Inflammatory macrophage treated with lipopolysaccharide for 4 hours (primary cell): ENCODE results near the gene FAT1.
"Not testable (repeated sequence)": the region's sequence is repeated elsewhere in the genome, so short reads cannot be mapped to it uniquely, and the experiment has no call there.

Experiments
- DNase-seq: peaks from one replicate; pipeline ENCODE4 v3.0.0-alpha.2; 2020

The FAT1 gene, protein sequence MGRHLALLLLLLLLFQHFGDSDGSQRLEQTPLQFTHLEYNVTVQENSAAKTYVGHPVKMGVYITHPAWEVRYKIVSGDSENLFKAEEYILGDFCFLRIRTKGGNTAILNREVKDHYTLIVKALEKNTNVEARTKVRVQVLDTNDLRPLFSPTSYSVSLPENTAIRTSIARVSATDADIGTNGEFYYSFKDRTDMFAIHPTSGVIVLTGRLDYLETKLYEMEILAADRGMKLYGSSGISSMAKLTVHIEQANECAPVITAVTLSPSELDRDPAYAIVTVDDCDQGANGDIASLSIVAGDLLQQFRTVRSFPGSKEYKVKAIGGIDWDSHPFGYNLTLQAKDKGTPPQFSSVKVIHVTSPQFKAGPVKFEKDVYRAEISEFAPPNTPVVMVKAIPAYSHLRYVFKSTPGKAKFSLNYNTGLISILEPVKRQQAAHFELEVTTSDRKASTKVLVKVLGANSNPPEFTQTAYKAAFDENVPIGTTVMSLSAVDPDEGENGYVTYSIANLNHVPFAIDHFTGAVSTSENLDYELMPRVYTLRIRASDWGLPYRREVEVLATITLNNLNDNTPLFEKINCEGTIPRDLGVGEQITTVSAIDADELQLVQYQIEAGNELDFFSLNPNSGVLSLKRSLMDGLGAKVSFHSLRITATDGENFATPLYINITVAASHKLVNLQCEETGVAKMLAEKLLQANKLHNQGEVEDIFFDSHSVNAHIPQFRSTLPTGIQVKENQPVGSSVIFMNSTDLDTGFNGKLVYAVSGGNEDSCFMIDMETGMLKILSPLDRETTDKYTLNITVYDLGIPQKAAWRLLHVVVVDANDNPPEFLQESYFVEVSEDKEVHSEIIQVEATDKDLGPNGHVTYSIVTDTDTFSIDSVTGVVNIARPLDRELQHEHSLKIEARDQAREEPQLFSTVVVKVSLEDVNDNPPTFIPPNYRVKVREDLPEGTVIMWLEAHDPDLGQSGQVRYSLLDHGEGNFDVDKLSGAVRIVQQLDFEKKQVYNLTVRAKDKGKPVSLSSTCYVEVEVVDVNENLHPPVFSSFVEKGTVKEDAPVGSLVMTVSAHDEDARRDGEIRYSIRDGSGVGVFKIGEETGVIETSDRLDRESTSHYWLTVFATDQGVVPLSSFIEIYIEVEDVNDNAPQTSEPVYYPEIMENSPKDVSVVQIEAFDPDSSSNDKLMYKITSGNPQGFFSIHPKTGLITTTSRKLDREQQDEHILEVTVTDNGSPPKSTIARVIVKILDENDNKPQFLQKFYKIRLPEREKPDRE (N-terminal part only)

DNA sequence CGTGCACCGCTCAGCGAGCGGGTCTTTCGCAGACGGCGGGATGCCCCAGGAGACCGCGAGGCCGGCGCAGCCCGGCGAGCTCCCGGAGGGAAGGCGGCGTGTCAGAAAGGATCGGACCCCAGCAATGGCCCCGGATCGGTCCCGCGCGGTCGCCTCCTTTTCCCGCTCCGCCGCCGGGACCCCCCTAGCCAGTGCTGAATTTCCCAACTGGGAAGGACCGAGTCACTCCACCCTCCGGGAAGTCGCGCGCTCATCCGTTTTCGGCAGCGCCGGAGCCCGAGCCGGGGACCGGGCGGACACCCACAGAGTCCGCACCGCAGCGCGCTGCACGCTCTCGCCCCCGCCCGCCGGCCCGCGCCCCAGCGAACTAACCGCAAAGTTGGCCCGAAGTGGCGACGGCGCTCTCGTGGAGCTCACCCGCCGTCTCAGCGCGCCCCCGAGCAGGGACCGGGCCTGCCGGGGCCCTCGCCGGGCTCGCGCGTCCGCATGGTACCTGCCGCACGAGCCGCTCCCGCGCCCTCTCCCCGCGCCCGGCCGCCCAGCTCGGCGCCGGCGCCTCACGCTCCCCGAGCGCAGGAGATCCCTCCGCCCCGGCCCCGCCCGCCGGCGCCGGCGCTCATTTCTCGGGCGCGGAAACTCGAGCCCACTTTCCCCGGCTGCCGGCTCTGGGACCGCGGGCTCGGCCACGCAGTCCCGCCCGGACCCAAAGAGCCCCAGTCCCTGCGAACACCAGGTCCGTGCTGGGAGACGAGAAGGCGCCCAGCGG lies at the start of gene FAT1:
TSS of gene FAT1 (minus strand) at position 565 of the 766 bp plus-strand sequence. CDS start 14,029 bp downstream, outside the sequence.
- no peak for DNase-seq

DNA sequence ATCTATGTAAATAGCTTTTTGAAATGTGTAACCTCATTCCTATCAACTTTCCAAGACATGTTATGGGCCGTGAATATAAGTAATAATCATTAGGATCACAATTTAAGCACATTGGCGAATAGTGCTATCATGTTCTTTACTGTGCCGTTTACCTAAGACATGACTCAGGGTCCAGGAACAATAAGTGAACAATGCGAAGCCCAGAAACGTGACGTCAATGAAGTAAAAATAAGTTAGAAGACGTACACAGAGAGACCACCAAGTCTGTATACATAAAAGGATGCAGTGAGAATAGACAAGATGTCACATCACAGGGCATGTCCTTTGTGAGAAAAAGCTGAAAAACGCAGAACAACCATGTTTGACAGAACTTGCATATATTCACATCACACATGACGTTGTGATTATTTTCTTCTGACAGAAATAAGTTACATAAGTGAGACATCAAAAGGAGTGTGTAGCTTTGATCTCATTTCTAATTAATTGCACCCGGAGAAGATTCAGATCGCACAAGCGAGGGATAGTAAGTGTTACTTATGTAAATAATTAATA lies 49.4 kb upstream of the FAT1 start:
- DNase-seq = no peak

DNA sequence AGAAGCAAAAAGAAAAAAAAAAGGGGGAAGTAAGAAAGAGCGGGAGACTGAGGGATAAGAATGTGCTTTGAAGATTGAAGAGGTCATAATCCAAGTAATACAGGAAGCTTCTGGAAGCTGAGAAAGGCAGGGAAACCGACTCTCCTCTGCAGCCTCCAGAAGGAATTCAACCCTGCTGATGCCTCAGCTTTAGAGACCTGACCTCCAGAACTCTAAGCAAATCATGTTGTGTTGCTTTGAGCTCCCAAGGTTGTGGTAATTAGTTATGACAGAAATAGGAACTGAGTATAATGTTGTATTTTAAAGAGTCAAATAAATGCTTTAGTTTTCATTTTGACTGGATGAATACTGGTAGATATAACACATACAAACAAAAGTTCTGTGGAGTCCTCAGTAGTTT lies 48.0 kb upstream of the FAT1 start:
- DNase-seq = no peak

DNA sequence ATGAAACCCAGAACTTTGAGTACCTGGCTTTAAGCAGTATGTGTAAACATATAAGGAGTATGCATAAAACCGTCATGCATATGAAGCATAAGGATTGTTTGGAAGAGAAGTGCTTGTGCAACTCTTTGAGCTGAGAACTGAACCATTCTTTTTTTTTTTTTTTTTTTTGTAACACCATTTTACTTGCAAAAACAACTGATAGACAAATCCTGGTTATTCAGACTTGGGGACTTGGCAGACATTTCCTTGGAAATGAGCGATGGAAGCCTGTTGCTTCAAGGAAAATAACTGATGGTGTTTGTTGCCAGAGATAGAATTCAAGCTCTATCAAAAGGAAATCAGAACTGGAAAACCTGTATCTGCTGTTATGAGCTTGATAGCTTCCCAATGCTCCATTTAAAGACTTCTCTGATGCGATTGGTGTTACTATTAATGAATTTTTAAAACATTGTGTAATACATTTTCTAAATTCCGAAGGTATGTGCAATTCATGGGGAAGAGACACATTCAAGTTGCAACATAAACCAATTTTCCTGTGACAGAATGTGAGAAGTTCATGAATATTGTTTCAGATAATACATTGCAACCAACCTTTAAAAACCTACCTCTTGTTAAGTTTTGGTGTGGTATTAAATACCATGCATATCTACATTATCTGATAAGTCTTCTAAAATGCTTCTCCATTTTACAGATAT lies 47.0 kb upstream of the FAT1 start:
- DNase-seq = no peak

DNA sequence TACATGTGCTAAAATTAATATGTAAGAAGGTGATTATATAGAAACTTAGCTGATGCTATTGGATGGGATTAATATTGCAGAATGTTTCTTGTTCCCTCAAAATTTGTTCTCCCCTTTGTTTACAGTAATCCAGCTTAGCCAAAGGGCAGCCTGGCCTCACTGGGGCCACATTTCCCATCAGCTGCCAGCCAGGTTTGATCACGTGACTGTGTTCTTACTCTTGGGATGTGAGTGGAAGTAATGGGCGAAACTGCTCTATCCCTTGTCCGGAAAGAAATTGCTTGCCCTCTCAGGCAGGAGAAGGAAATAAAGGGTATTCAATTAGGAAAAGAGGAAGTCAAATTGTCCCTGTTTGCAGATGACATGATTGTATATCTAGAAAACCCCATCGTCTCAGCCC lies 44.1 kb upstream of the FAT1 start:
- DNase-seq = no peak

DNA sequence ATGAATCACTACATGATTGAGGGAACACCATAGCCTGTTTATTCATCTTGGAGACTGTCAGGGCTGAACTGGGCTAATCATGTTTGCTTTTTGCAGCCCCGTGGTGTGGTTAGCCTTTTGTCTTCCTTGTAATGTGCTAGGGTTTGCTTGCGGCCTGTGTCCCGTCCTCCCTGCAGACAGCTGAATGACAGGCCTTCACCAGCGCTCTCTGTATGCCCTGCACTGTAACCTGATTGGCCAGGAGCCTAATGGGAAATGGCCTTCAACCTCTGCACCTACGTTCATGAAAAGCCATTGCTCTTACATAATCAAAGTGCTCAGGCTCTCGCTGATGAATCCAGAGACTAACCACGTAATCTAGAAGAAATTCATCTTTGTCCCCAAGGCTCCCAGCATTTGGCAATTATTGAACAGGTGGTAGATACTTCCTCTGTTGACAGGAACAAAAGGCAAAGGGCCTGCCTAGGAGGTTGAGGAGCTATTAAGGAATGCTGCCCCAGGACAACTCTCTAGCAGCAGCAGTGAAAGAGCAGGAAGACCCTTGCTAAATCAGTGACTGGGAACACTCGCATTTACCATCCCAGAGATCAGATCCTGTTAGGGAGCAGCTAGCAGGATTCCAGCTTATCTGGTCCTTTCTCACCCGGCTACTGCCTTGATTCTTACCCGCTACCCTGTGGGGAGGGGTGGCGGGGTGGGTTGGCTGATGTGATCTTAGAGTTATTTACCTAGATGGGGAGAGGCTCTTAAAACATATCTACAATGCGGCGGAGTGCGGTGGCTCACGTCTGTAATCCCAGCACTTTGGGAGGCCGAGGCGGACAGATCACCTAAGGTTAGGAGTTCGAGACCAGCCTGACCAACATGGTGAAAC lies 42.3 kb upstream of the FAT1 start:
- DNase-seq = no peak

DNA sequence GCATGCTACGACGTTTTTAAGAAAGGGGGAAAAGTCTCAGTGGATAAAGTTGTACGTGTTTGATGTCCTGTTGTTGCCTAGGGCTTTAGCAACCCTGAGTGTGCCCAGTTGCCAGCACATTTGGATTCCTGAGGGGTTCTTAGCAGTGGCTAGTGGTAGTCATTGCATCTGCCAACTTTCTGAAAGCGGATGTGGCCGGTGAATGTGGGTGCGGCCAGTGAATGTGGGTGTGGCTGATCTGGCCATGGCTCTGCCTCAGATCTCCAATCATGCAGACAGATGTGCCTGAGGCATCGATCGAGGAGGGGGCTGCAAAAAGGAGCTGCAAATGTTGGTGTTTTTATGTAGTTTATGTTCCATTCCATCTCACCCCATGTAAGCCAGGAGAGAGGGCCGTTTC lies 41.5 kb upstream of the FAT1 start:
- no peak for DNase-seq

DNA sequence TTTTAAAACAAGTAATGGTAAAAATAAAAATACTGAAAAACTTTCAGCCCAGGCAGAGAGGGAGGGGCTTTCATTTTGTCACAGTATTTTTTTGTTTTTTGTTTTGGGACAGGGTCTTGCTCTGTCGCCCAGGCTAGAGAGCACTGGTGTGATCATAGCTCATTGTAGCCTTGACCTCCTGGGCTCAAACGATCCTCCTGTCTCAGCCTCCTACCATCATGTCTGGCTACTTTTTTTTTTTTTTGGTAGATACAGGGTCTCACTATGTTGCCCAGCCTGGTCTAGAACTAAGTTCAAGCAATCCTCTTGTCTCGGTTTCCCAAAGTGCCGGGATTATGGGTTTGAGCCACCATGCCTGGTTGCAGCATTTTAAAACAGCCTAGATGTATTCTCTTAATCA lies 40.8 kb upstream of the FAT1 start:
- DNase-seq = no peak

DNA sequence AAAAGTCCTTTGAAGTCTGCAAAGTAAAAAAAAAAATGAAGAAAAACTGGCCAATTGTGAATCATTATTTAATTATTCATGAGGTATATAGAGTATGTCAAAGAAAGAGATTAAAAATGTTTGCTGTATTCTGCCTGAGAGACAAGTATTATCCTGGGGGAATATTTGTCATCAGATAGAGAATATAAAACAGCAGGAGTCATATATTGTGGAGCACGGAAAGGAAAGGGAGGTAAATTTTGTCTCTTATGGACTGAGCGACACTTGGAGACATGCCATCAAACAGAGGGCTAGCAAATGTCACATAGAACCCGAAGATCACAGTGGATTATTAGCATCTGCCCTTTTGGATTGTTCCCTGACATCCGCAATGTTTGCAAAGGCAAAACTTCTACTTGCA lies 39.2 kb upstream of the FAT1 start:
- no peak for DNase-seq

DNA sequence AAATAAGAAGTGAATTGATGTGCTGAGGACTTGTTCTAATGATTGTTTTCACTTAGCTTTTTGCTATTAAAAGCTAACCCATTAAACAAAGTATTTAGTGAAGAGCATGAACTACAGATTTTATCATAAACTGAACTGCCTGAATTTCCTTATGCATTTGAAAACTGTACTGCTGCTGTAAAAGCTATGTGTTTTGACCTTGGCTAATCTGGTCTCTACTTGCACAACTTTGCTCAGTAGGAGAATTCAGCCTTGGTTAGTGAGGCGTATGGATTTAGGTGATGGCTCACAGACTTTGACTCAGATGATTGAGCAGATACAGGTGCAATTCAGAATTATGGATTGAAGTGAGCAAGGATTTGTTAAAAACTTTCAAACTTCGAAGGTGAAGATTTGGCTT lies 38.7 kb upstream of the FAT1 start:
- no peak for DNase-seq

DNA sequence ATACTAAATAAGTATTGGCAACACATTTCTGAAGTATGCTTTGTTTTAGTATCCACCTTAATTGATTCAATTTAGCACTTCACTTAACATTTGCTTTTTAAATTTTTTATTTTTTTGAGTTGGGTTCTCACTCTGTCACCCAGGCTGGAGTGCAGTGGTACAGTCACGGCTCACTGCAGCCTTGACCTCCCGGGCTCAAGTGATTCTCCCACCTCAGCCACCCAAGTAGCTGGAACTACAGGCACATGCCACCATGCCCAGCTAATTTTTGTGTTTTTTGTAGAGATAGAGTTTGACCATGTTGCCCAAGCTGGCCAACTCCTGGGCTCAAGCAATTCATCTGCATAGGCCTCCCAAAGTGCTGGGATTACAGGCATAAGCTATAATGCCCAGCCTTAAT lies 38.3 kb upstream of the FAT1 start:
- DNase-seq = not testable (repeated sequence)

DNA sequence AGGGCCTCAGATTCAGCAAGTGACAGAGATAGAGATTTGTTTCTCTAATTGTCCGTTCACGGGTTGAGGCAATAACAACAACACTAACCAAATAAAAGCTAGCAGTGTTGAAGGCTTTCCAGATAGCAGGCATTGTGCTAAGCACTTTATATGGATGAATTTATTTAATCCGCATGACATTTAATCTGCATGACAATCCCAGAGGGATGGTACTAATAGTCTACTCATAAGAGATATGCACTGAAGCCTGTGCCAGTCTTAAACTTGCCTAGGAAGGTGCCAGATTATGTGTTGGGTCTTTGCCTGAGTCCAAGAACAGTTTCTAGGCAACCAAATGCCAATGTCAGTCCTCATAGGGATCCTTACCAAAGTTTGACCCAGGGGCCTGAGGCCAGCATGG lies 37.7 kb upstream of the FAT1 start:
- no peak for DNase-seq

DNA sequence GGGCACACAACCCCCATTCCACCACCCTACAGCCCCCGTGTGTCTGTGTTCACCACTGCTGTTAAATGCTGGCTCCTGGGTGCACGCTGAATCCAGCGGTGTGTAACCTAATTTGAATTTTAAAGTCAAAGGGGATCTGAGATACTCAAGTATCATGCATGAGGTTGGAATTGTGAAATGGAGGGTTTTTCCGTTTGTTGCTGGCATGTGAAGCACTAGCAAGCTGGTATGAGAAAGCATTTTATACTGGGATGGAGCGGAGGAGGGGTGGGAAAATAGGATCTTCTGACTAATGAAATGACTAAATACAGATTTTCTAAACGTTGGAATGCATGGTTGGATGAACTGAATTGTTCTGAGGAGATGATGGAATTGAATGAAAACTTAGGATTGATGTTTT lies 36.9 kb upstream of the FAT1 start:
- no peak for DNase-seq

DNA sequence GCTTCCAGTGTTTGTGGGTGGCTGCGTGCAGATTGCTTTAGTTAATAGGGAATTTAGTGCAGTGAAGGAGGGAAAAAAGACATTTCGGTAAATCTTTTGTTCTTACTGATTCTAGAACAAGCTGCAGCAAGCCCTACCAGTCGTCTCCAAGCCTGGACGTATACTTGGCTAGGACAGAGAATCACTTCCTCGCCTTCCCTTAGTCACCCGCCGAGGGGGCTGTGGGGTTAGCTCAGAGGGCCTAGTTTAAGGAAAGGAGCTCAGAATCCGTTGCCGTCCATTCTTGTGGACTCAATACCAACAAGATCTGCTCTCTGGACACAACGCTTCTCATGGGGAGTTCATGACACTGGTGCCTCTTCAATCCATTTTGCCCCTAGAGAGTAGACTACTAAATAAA lies 36.3 kb upstream of the FAT1 start:
- no peak for DNase-seq

DNA sequence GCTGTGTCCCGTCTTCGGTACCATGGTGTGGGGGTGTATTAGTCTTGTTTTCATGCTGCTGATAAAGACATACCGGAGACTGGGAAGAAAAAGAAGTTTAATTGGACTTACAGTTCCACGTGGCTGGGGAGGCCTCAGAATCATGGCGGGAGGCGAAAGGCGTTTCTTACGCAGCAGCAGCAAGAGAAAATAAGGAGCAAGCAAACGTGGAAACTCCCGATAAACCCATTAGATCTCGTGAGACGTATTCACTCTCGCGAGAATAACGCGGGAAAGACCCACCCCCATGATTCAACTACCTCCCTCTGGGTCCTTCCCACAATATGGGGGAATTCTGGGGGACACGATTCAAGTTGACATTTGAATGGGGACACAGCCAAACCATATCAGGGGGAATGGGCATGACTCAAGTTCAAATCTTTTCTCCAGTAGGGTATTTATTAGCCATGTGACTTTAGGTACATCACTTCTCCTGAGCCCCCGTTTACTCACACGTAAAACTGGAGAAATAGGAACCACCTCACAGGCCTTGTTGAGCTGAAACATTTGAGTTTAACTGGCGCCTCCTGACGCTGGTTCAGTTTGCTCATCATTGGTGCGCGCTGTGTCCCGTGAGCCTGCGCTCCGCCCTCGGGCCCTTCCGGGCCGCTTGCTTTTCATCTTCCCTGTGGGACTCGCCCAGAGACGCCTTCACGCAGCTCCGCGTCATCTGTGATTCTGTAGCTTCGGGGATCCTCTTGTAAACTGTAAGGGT lies 35.5 kb upstream of the FAT1 start:
- DNase-seq = no peak

DNA sequence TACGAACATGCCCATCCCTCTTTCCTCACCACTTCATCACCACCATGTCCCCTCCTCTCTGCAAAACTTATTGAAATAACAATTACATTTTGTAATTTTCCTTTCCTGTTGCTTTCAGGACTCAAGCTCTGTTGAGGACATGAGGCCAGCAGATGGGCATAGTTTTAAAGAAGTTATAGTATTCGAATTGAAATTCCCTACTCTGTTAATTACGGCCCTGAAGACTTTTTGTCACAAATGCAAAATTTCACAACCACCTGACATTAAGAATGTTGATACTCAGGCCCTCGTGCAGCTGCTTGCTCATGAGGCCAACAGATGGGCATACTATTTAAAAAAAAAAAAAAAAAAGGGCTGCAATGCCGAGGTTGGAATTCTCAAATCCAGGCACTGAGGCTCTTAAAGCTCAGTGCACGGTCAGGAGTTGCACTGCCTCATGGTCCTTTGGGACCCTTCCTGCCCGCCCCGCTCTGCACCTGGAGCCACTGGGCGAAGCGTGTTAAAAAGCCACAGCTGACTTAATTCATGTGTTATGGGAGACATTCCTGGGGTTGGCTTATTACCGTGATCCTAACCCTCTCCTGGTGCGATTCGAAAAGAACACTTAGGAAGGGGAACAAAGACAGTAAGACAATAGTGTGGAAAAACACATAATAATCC lies 34.2 kb upstream of the FAT1 start:
- no peak for DNase-seq

DNA sequence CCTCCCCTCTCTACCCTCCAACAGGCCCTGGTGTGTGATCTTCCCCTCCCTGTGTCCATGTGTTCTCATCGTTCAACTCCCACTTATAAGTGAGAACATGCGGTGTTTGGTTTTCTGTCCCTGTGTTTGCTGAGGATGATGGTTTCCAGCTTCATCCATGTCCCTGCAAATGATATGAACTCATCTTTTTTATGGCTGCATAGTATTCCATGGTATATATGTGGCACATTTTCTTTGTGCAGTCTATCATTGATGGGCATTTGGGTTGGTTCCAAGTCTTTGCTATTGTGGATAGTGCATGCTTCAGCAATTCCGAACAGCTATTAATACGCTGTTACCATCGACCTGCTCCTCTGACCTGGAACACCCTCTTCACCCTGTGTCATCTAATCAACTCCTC lies 32.9 kb upstream of the FAT1 start:
- not testable (repeated sequence) for DNase-seq

DNA sequence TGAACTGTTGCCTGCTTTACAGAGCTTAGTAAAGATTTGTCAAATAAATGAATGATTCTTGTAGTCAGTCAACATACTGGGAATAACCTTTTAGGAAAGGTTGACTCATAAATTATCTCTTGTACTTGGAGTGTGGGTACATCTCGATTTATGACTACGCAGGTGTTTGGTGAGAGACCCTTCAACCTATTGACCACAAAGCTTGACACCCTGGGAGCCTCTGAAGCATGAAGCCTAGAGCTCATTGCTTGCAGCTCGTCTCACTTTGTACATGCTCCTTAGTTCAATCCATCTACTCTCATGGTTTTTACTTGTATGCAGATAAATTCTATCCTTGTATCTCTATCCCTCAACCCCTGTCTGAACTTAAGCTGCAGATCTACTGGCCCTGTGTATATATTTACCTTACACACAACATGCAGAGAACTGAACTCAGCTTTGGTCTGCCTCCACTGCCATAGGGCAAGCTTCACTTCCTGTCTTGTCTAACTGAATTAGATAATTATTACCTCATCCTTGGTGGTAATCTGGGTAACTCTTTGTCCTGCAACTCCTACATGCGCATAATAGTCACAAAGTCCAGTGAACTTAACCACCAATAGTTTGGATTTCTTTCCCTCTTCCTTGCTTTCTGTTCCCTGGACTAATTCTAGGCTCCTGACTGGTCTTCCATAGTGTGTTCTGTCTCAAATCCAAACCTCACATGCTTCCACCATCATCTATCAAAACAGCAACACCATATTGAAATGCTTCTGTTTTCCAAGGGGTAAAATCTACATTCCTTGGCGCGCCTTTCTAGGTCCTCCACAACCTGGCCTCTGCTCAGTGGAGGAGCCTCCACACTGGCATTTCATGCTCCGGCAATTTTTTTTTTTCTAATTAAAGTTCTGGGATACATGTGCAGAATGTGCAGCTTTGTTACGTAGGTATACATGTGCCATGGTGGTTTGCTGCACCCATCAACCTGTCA lies 32.2 kb upstream of the FAT1 start:
- no peak for DNase-seq
